IMR-90 (cell line): ENCODE results near the gene DNTT. TPM values are rescaled to one million over a fixed set of nuclear protein-coding genes. Genes with fewer than 3 reads are reported as not detected.

Source experiments
- ATAC-seq: fragments of 200-7000 bp; cut with Tn5 transposase; 2 replicates; pipeline ENCODE4 v1.9.1; 2020; ENCODE audit warnings: low read depth, mild to moderate bottlenecking, moderate library complexity
- BruUV-seq: library from RNA; stranded (reverse); fragments of 400-500 nt; replicated peaks from 2 replicates; lab custom pipeline; 2021; lab: Mats Ljungman, UMichigan
- CTCF ChIA-PET: fragments of 300-600 bp; formaldehyde crosslinking; extraction: SDS; loops from one replicate; lab custom pipeline; 2021; ENCODE audit warnings: antibody characterized with exemption; lab: Yijun Ruan, JAX
- POLR2A ChIA-PET: fragments of 300-600 bp; sonication (Branson Sonifier 250); formaldehyde crosslinking; loops from one replicate; lab custom pipeline; 2022; ENCODE audit warnings: antibody characterized with exemption; ENCODE audit not compliant: unreplicated experiment; lab: Charles Lee
- DNase-seq: peaks from one replicate; pipeline ENCODE4 v3.0.0; 2013
- H2AFZ ChIP-seq: replicated peaks from 2 replicates; pipeline ENCODE3; 2013; ENCODE audit warnings: low read length, mild to moderate bottlenecking; ENCODE audit not compliant: poor library complexity
- H2AK5ac ChIP-seq: 2 replicates; pipeline ENCODE4 v1.6.1; 2013; ENCODE audit warnings: low read depth, low read length, inconsistent platforms
- H2AK9ac ChIP-seq: replicated peaks from 2 replicates; pipeline ENCODE3; 2013; ENCODE audit warnings: mild to moderate bottlenecking, low read depth, low read length, moderate library complexity; ENCODE audit not compliant: poor library complexity
- H2BK120ac ChIP-seq: 2 replicates; pipeline ENCODE4 v1.6.1; 2013; ENCODE audit warnings: low read depth, low read length, inconsistent platforms
- H2BK15ac ChIP-seq: 3 replicates; pipeline ENCODE4 v1.6.1; 2013; ENCODE audit warnings: low read depth, low read length, inconsistent platforms
- H2BK20ac ChIP-seq: 2 replicates; pipeline ENCODE4 v1.6.1; 2013; ENCODE audit warnings: low read depth, mild to moderate bottlenecking, inconsistent platforms, low read length, moderate library complexity
- H2BK5ac ChIP-seq: 2 replicates; pipeline ENCODE4 v1.6.1; 2013; ENCODE audit warnings: mild to moderate bottlenecking, low read depth, low read length, inconsistent platforms; ENCODE audit not compliant: poor library complexity, severe bottlenecking
- H3K14ac ChIP-seq: replicated peaks from 2 replicates; pipeline ENCODE4 v1.6.1; 2013; ENCODE audit warnings: low read depth, low read length, inconsistent platforms
- H3K18ac ChIP-seq: 2 replicates; pipeline ENCODE4 v1.6.1; 2013; ENCODE audit warnings: low read depth, low read length, control low read depth
- H3K23ac ChIP-seq: 2 replicates; pipeline ENCODE4 v1.6.1; 2013; ENCODE audit warnings: low read depth, low read length, inconsistent platforms
- H3K27ac ChIP-seq: 2 replicates; pipeline ENCODE4 v1.5.1; 2013; ENCODE audit warnings: mild to moderate bottlenecking, control low read depth, low read length; ENCODE audit not compliant: insufficient read depth
- H3K27me3 ChIP-seq: 2 replicates; pipeline ENCODE4 v1.6.1; 2013; ENCODE audit warnings: low read length; ENCODE audit not compliant: control insufficient read depth, insufficient read depth
- H3K36me3 ChIP-seq: 2 replicates; pipeline ENCODE4 v1.6.1; 2013; ENCODE audit warnings: low read length, mixed read lengths; ENCODE audit not compliant: control insufficient read depth, insufficient read depth
- H3K4ac ChIP-seq: 2 replicates; pipeline ENCODE4 v1.6.1; 2013; ENCODE audit warnings: low read depth, low read length, inconsistent platforms
- H3K4me1 ChIP-seq: 2 replicates; pipeline ENCODE4 v1.6.1; 2013; ENCODE audit warnings: low read length, mixed read lengths; ENCODE audit not compliant: control insufficient read depth, insufficient read depth
- H3K4me2 ChIP-seq: 2 replicates; pipeline ENCODE4 v1.6.1; 2013; ENCODE audit warnings: low read depth, mild to moderate bottlenecking, control low read depth, low read length, moderate library complexity
- H3K4me3 ChIP-seq: 2 replicates; pipeline ENCODE4 v1.5.1; 2013; ENCODE audit warnings: low read depth, mild to moderate bottlenecking, control low read depth, low read length, moderate library complexity; ENCODE audit not compliant: insufficient read depth
- H3K56ac ChIP-seq: 2 replicates; pipeline ENCODE4 v1.6.1; 2013; ENCODE audit warnings: low read length, inconsistent platforms; ENCODE audit not compliant: insufficient read depth; ENCODE audit errors: extremely low read depth
- H3K79me1 ChIP-seq, 2 experiments: 2 replicates each; pipeline ENCODE4 v1.6.1; 2013; ENCODE audit warnings: low read length in 2 of 2, inconsistent platforms in 1 of 2, low read depth in 1 of 2
- H3K9ac ChIP-seq: 2 replicates; pipeline ENCODE4 v1.6.1; 2013; ENCODE audit warnings: low read depth, low read length, control low read depth
- H3K9me1 ChIP-seq: 2 replicates; pipeline ENCODE4 v1.6.1; 2013; ENCODE audit warnings: low read length, inconsistent platforms; ENCODE audit not compliant: insufficient read depth
- H3K9me3 ChIP-seq: 2 replicates; pipeline ENCODE4 v1.6.1; 2013; ENCODE audit warnings: low read length; ENCODE audit not compliant: control insufficient read depth, insufficient read depth
- H4K20me1 ChIP-seq: 2 replicates; pipeline ENCODE4 v1.6.1; 2013; ENCODE audit warnings: low read length, inconsistent platforms; ENCODE audit not compliant: insufficient read depth
- H4K5ac ChIP-seq: 2 replicates; pipeline ENCODE4 v1.6.1; 2013; ENCODE audit warnings: mild to moderate bottlenecking, low read depth, low read length, control low read depth
- H4K8ac ChIP-seq, 2 experiments: 2 replicates each; pipeline ENCODE4 v1.6.1; 2013; ENCODE audit warnings: low read depth in 2 of 2, low read length in 2 of 2, control low read depth in 1 of 2, inconsistent platforms in 1 of 2
- H4K91ac ChIP-seq: 2 replicates; pipeline ENCODE4 v1.6.1; 2013; ENCODE audit warnings: low read depth, low read length, inconsistent platforms; ENCODE audit not compliant: insufficient read depth
- BHLHE40 ChIP-seq: fragments of 150-350 bp; IDR thresholded peaks from 2 replicates; pipeline ENCODE4 v1.6.1; 2016; ENCODE audit warnings: mild to moderate bottlenecking, low read depth, low read length
- CEBPB ChIP-seq: IDR thresholded peaks from 2 replicates; pipeline ENCODE4 v1.6.1; 2012; ENCODE audit warnings: low read depth, low read length, improper control_type of control experiment
- CHD1 ChIP-seq: IDR thresholded peaks from 2 replicates; pipeline ENCODE4 v1.6.1; 2012; ENCODE audit warnings: low read depth, low read length, improper control_type of control experiment
- CTCF ChIP-seq: conservative IDR thresholded peaks from 2 replicates; pipeline ENCODE4 v1.5.1; 2012; ENCODE audit warnings: mild to moderate bottlenecking, low read depth, low read length, improper control_type of control experiment
- FOS ChIP-seq: fragments of 150-350 bp; IDR thresholded peaks from 2 replicates; pipeline ENCODE4 v1.6.1; 2016; ENCODE audit warnings: low read depth, low read length
- MAFK ChIP-seq: IDR thresholded peaks from 2 replicates; pipeline ENCODE4 v1.6.1; 2012; ENCODE audit warnings: low read depth, low read length, improper control_type of control experiment
- MAZ ChIP-seq: IDR thresholded peaks from 2 replicates; pipeline ENCODE4 v1.6.1; 2012; ENCODE audit warnings: low read depth, mild to moderate bottlenecking, low read length, improper control_type of control experiment, moderate library complexity, borderline replicate concordance
- MXI1 ChIP-seq: IDR thresholded peaks from 2 replicates; pipeline ENCODE4 v1.6.1; 2012; ENCODE audit warnings: low read depth, mild to moderate bottlenecking, low read length, moderate library complexity, borderline replicate concordance
- NFE2L2 ChIP-seq: fragments of 150-350 bp; IDR thresholded peaks from 2 replicates; pipeline ENCODE4 v1.6.1; 2016; ENCODE audit warnings: low read depth, mild to moderate bottlenecking, low read length
- POLR2A ChIP-seq: IDR thresholded peaks from 2 replicates; pipeline ENCODE4 v1.6.1; 2012; ENCODE audit warnings: mild to moderate bottlenecking, low read depth, low read length
- RAD21 ChIP-seq: IDR thresholded peaks from 2 replicates; pipeline ENCODE4 v1.6.1; 2012; ENCODE audit warnings: low read length, improper control_type of control experiment
- RCOR1 ChIP-seq: IDR thresholded peaks from 2 replicates; pipeline ENCODE4 v1.6.1; 2012; ENCODE audit warnings: mild to moderate bottlenecking, low read length, improper control_type of control experiment; ENCODE audit not compliant: insufficient replicate concordance
- RFX5 ChIP-seq: IDR thresholded peaks from 2 replicates; pipeline ENCODE4 v1.8.0; 2012; ENCODE audit warnings: low read depth, mild to moderate bottlenecking, low read length, moderate library complexity
- SMC3 ChIP-seq: fragments of 150-350 bp; IDR thresholded peaks from 2 replicates; pipeline ENCODE4 v1.6.1; 2016; ENCODE audit warnings: low read depth, mild to moderate bottlenecking, antibody characterized with exemption, low read length, moderate library complexity
- USF2 ChIP-seq: fragments of 150-350 bp; IDR thresholded peaks from 2 replicates; pipeline ENCODE4 v1.6.1; 2017; ENCODE audit warnings: mild to moderate bottlenecking, antibody characterized with exemption, low read length, low read depth
- WGBS, 2 experiments: methylation state at CpG; one replicate each; pipeline versions ENCODE4 v1.1.5 to v1.1.7; 2013; ENCODE audit warnings: missing lambda C conversion rate in 2 of 2; ENCODE audit not compliant: insufficient read length in 1 of 2; ENCODE audit errors: extremely low coverage in 2 of 2; 5-methylcytosine and 5-hydroxymethylcytosine counted together
- dilution Hi-C: fragments of 300-500 bp; cut with HindIII; formaldehyde crosslinking; loops from one replicate; pipeline ENCODE4 v1.14.3; 2018; ENCODE audit warnings: low sequenced_read_pairs; ENCODE audit not compliant: unreplicated experiment
- in situ Hi-C: fragments of 300-500 bp; cut with MboI; formaldehyde crosslinking; loops from 3 replicates; pipeline ENCODE4 v1.14.3; 2019; ENCODE audit warnings: low sequenced_read_pairs, inconsistent platforms, mixed read lengths
- intact Hi-C: fragments of 100-400 bp; cut with micrococcal nuclease; formaldehyde crosslinking; loops from 2 replicates; pipeline ENCODE4 v1.10.0; 2022
- polyA plus RNA-seq, 3 experiments: library from polyadenylated mRNA; depleted of rRNA; stranded (reverse); fragments of >200 nt; gene quantifications; 2 replicates each; pipeline ENCODE4 v1.2.3, GENCODE V29; 2012; ENCODE audit warnings: low replicate concordance in 1 of 3
- total RNA-seq: library from RNA; depleted of rRNA; stranded (reverse); fragments of >200 nt; gene quantifications from 2 replicates; pipeline ENCODE4 v1.2.3, GENCODE V29; 2012
- TF ChIP-seq, protein P1 (sequence below): fragments of 150-350 bp; IDR thresholded peaks from 2 replicates; pipeline ENCODE4 v1.6.1; 2016; ENCODE audit warnings: low read depth, mild to moderate bottlenecking, low read length, moderate library complexity, borderline replicate concordance

DNTT gene
- total and polyA plus RNA-seq, 2 of the 4 experiments (the other 2 are of a cell fraction): not detected

GRCh38 chr10:96324447-96324846 lies 20.2 kb downstream of the DNTT start:
- in situ Hi-C loops: no loop called here
- Histone ChIP-seq H3K4me3 (no peak overlapping the region), H3K23ac (no peak overlapping the region), H3K14ac (no peak overlapping the region), H4K8ac (no peak overlapping the region), H2BK120ac (no peak overlapping the region), H3K9me1 (no peaks in the 10 kb centered on the region), H3K79me1 (no peaks in the 10 kb centered on the region), H3K9ac (no peak overlapping the region), H3K27ac (no peak overlapping the region), H2BK5ac (no peak overlapping the region), H3K36me3 (no peaks in the 10 kb centered on the region), H3K18ac (no peak overlapping the region), H4K5ac (no peak overlapping the region), H2BK20ac (no peak overlapping the region), H2AK5ac (no peak overlapping the region), H3K4me2 (no peak overlapping the region), H3K56ac (no peak overlapping the region), H3K4me1 (no peaks in the 10 kb centered on the region), H2BK15ac (no peak overlapping the region), H2AFZ (no peak overlapping the region), H3K27me3 (no peaks in the 10 kb centered on the region), H3K4ac (no peak overlapping the region), H4K20me1 (no peaks in the 10 kb centered on the region), H3K9me3 (no peaks in the 10 kb centered on the region), H2AK9ac (no peak overlapping the region), H4K91ac (no peak overlapping the region)
- ChIA-PET CTCF (no interaction called here), POLR2A (no interaction called here)
- ATAC-seq: no peak
- DNase-seq: no peak
- TF ChIP-seq NFE2L2 (no peak), FOS (no peak), CTCF (no peak), BHLHE40 (no peak), RFX5 (no peak), POLR2A (no peak), USF2 (no peak), MXI1 (no peak), CEBPB (no peak), RCOR1 (no peak), CHD1 (no peak), MAZ (no peak), SMC3 (no peak), MAFK (no peak), RAD21 (no peak)
- TF ChIP-seq, protein P1, sequence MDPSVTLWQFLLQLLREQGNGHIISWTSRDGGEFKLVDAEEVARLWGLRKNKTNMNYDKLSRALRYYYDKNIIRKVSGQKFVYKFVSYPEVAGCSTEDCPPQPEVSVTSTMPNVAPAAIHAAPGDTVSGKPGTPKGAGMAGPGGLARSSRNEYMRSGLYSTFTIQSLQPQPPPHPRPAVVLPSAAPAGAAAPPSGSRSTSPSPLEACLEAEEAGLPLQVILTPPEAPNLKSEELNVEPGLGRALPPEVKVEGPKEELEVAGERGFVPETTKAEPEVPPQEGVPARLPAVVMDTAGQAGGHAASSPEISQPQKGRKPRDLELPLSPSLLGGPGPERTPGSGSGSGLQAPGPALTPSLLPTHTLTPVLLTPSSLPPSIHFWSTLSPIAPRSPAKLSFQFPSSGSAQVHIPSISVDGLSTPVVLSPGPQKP: no peak
- WGBS, 2 experiments: 0% methylated on average over 1 of the region's 2 CpGs; no CpG with 5 or more reads in 1 of the 2 experiments
- dilution Hi-C loops: no loop called here
- intact Hi-C loops: no loop called here
- no TSS peak for BruUV-seq
